Posterior cingulate gyrus (tissue), 11 donors: ENCODE data around the gene OR52N5.

Experiments used
- DNase-seq, 10 donors: peaks; one replicate each; pipeline versions ENCODE4 v3.0.0 to v3.0.0-alpha.2; 2020 to 2021; ENCODE audit warnings: mixed read lengths in 3 of 10
- intact Hi-C: fragments of 100-400 bp; cut with DNase I; formaldehyde crosslinking; loops from one replicate; pipeline ENCODE4 v1.15.1; 2023

Gene OR52N5

DNA sequence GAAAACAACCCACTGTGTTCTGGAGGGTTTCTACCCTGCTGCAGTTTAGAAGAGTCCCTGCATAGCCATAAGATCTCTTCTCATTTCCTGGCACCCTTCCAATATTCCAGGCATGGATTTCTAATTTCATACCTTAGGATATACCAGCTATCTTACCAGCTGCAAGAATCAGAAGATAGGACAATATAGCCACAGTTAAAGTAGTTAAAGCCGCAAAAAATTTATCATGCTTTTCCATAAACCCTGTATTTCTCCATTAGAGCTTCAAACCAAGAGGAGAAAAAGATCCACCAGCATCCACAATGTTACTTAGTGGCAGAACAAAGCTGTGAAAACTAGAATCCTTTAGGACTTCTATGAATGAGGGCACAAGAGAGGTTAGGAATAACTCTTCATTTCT lies 55.5 kb downstream of the OR52N5 start:
- intact Hi-C loops, result no loop called here
- DNase-seq, result no peak

DNA sequence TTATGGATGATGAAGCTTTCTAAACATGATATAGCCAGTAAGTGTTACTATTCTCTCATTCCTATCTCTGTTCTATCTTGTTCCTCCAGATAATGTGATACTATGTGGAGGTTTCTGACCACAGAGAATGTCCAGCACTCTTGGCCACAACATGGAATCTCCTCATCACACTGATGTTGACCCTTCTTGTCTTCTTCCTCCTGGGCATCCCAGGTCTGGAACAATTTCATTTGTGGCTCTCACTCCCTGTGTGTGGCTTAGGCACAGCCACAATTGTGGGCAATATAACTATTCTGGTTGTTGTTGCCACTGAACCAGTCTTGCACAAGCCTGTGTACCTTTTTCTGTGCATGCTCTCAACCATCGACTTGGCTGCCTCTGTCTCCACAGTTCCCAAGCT lies 56.8 kb downstream of the OR52N5 start:
- DNase-seq, result no peak
- intact Hi-C loops, result no loop called here
